Liver (tissue), 2 donors: ENCODE measurements around the gene UQCC3.

Experiments used
- CTCF ChIP-seq: fragments of 150-350 bp; IDR thresholded peaks from 2 replicates; pipeline ENCODE4 v1.5.1; 2017; ENCODE audit warnings: improper control_type of control experiment, low read depth, low read length; ENCODE audit not compliant: missing input control
- YY1 ChIP-seq: IDR thresholded peaks from 2 replicates; pipeline ENCODE4 v1.6.1; 2016; ENCODE audit warnings: antibody characterized with exemption, mild to moderate bottlenecking
- donor health status: healthy.

GRCh38 chr11:62688491-62688890, 17.0 kb downstream of the UQCC3 start:
- TF ChIP-seq YY1 (no peak), CTCF (no peak)
